ENCODE data around the gene FTSJ1. TPM values are rescaled to one million over a fixed set of nuclear protein-coding genes. Genes with fewer than 3 reads are reported as not detected.

The FTSJ1 gene
- total RNA-seq, 2 experiments from 2014 or later, result 54.7 to 66.1 TPM

DNA sequence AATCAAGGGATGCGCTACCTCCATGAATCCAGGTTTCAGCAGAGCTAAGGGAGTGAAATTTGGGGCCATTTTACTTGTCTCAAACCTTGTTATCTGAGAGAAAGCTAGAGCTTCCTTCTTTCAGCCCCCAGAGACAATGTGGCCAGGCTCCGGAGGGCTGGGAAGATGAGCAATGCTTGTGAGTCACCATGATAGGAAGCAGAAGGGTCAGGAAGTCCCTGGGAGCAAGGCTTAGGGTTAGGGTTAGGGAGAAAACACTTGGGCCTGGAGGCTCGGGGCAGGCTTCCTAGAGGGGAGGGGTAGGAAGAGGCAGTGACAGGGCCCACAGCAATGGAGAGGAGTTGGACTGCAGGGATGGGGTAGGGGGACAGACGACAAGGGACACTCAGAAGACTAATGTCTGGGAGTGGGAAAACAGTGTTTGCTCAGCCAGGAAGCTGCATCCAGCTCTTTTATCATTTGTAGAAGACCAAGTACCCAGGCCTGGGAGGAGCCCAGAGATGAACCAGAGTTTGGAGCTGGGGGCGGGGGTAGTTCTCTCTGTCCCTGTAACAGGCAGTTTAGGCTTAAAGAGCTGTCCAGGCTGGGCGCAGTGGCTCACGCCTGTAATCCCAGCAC, 16.4 kb downstream of the FTSJ1 start:
- POLR2A ChIA-PET, result no interaction called here
- H2AFZ ChIP-seq (ENCODE audit: low read length), result no peak overlapping the region
- peaks cover 3% of the 10 kb centered on the region; the same call in 1 of the 2 replicates for H3K36me3 ChIP-seq (ENCODE audit: insufficient read depth, low read length)
- H3K4me1 ChIP-seq (ENCODE audit: insufficient read depth, low read length, poor library complexity, severe bottlenecking), result no peaks in the 10 kb centered on the region
- DNase-seq (ENCODE audit: low spot score), result no peak
- H3K4me3 ChIP-seq (ENCODE audit: low read depth, low read length, poor library complexity, severe bottlenecking), result no peak overlapping the region
- TF ChIP-seq, protein P1, sequence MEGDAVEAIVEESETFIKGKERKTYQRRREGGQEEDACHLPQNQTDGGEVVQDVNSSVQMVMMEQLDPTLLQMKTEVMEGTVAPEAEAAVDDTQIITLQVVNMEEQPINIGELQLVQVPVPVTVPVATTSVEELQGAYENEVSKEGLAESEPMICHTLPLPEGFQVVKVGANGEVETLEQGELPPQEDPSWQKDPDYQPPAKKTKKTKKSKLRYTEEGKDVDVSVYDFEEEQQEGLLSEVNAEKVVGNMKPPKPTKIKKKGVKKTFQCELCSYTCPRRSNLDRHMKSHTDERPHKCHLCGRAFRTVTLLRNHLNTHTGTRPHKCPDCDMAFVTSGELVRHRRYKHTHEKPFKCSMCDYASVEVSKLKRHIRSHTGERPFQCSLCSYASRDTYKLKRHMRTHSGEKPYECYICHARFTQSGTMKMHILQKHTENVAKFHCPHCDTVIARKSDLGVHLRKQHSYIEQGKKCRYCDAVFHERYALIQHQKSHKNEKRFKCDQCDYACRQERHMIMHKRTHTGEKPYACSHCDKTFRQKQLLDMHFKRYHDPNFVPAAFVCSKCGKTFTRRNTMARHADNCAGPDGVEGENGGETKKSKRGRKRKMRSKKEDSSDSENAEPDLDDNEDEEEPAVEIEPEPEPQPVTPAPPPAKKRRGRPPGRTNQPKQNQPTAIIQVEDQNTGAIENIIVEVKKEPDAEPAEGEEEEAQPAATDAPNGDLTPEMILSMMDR (conservative IDR thresholded peaks at IDR 0.05; ENCODE audit: low read length), result no peak
- TF ChIP-seq EZH2phosphoT487 (IDR thresholded peaks at IDR 0.05; ENCODE audit: borderline replicate concordance, low read depth, low read length), result no peak
- CTCF ChIA-PET (ENCODE audit: unreplicated experiment), result no interaction called here
- intact Hi-C loops (cut with micrococcal nuclease; ENCODE audit: unreplicated experiment), result no loop called here
- no TSS peak for BruUV-seq (replicated peaks)
- no peak overlapping the region for H3K4me2 ChIP-seq (ENCODE audit: low read length)
- no peaks in the 10 kb centered on the region for H4K20me1 ChIP-seq (ENCODE audit: insufficient read depth, low read length)
- no peaks in the 10 kb centered on the region for H3K9me3 ChIP-seq (ENCODE audit: low read length)
- H3K79me2 ChIP-seq (ENCODE audit: insufficient read depth, low read depth, low read length), result no peaks in the 10 kb centered on the region
- H3K9me2 ChIP-seq (ENCODE audit: insufficient read depth, low read length), result no peaks in the 10 kb centered on the region
- no peak overlapping the region for H3K27ac ChIP-seq (ENCODE audit: low read depth, low read length, poor library complexity, severe bottlenecking)

DNA sequence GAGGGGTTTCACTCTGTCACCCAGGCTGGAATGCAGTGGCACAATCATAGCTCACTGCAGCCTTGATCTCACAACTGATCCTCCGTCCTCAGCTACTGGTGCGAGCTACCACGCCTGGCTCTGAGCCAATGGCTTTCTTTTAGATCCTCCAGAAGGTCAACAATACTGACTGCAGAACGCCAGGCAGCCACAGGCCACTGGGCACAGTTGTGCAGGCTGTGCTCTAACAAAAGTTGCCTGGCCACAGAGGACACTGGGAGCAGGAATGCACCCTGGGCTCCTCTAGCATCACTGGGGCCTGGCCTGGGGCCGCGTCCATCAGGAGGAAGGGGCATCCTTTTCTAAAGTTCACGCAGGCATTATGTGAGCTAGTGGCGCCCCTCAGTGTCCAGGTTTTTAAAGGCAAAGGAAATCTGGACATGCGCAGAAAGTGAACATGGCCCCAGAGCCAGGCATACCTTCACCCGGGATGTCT, 17.9 kb downstream of the FTSJ1 start:
- Histone ChIP-seq H3K9me3 (ENCODE audit: low read length) (no peaks in the 10 kb centered on the region), H2AFZ (ENCODE audit: low read length) (no peak overlapping the region), H3K4me3 (ENCODE audit: low read depth, low read length, poor library complexity, severe bottlenecking) (no peak overlapping the region), H3K9me2 (ENCODE audit: insufficient read depth, low read length) (no peaks in the 10 kb centered on the region), H3K4me2 (ENCODE audit: low read length) (no peak overlapping the region), H4K20me1 (ENCODE audit: insufficient read depth, low read length) (no peaks in the 10 kb centered on the region), H3K36me3 (ENCODE audit: insufficient read depth, low read length) (no peaks in the 10 kb centered on the region), H3K27ac (ENCODE audit: low read depth, low read length, poor library complexity, severe bottlenecking) (no peak overlapping the region), H3K4me1 (ENCODE audit: insufficient read depth, low read length, poor library complexity, severe bottlenecking) (no peaks in the 10 kb centered on the region), H3K79me2 (ENCODE audit: insufficient read depth, low read depth, low read length) (no peaks in the 10 kb centered on the region)
- DNase-seq (ENCODE audit: low spot score), result no peak
- no TSS peak for BruUV-seq (replicated peaks)
- intact Hi-C loops (cut with micrococcal nuclease; ENCODE audit: unreplicated experiment), result no loop called here
- no peak for TF ChIP-seq EZH2phosphoT487 (IDR thresholded peaks at IDR 0.05; ENCODE audit: borderline replicate concordance, low read depth, low read length)
- TF ChIP-seq, protein P1 (conservative IDR thresholded peaks at IDR 0.05; ENCODE audit: low read length), result peak; percentile 54
- CTCF ChIA-PET (ENCODE audit: unreplicated experiment), result interaction anchor here (0.9 kb wide), 1 partner anchor 452 kb away, joined by 3 read pairs; no protein-coding TSS in a partner anchor
- POLR2A ChIA-PET, result interaction anchor here (0.6 kb wide), 1 partner anchor 93 kb away, joined by 3 read pairs; no protein-coding TSS in a partner anchor

DNA sequence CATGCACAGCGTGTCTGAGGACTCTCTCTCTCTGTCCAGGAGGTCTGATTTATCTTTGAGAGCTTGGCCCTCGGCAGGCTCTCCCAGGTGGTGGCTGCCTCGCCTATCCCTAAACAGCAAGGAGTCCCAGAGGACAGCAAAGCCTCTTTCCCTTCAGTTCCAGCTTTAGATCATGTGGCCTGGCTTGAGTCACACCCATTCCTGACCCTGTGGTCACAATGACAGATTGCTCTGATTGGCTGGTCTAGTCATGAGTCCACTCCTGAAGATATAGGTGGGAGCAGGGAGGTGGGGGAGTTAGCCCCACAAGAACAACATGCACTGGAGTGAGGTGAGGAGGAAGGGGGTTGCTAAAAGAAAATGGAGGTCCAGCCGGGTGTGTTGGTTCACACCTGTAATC, 20.7 kb downstream of the FTSJ1 start:
- Histone ChIP-seq H3K36me3 (ENCODE audit: insufficient read depth, low read length) (no peaks in the 10 kb centered on the region), H3K27ac (ENCODE audit: low read depth, low read length, poor library complexity, severe bottlenecking) (no peak overlapping the region)

More for the DNA sequence above, 20.7 kb downstream of the FTSJ1 start:
- no peaks in the 10 kb centered on the region for H3K79me2 ChIP-seq (ENCODE audit: insufficient read depth, low read depth, low read length)
- POLR2A ChIA-PET, result no interaction called here
- intact Hi-C loops (cut with micrococcal nuclease; ENCODE audit: unreplicated experiment), result no loop called here
- CTCF ChIA-PET (ENCODE audit: unreplicated experiment), result no interaction called here
- TF ChIP-seq, protein P1 (conservative IDR thresholded peaks at IDR 0.05; ENCODE audit: low read length), result no peak
- TF ChIP-seq EZH2phosphoT487 (IDR thresholded peaks at IDR 0.05; ENCODE audit: borderline replicate concordance, low read depth, low read length), result no peak
- BruUV-seq (replicated peaks), result no TSS peak
- H3K4me1 ChIP-seq (ENCODE audit: insufficient read depth, low read length, poor library complexity, severe bottlenecking), result no peaks in the 10 kb centered on the region
- no peak for DNase-seq (ENCODE audit: low spot score)
- H2AFZ ChIP-seq (ENCODE audit: low read length), result no peak overlapping the region
- H3K4me3 ChIP-seq (ENCODE audit: low read depth, low read length, poor library complexity, severe bottlenecking), result no peak overlapping the region
- no peaks in the 10 kb centered on the region for H4K20me1 ChIP-seq (ENCODE audit: insufficient read depth, low read length)
- H3K9me3 ChIP-seq (ENCODE audit: low read length), result no peaks in the 10 kb centered on the region
- H3K4me2 ChIP-seq (ENCODE audit: low read length), result no peak overlapping the region
- no peaks in the 10 kb centered on the region for H3K9me2 ChIP-seq (ENCODE audit: insufficient read depth, low read length)
